GM19468 (cell line): ENCODE data around the gene MACROH2A1.

ENCODE experiments used
- ATAC-seq: cut with Tn5 transposase; IDR thresholded peaks from one replicate; pipeline ENCODE4 v1.9.1; 2021; ENCODE audit warnings: mild to moderate bottlenecking, moderate library complexity, moderate number of reproducible peaks; ENCODE audit not compliant: unreplicated experiment; ENCODE audit errors: extremely low read depth

Gene MACROH2A1

GRCh38 chr5:135359374-135360165, 39.5 kb downstream of the MACROH2A1 start:
- no peak for ATAC-seq

- ATAC-seq = no peak
These were observed 41.3 kb downstream of the MACROH2A1 start for GRCh38 chr5:135357685-135358084.

GRCh38 chr5:135356522-135357318, 42.3 kb downstream of the MACROH2A1 start:
- no peak for ATAC-seq

- ATAC-seq = no peak
These were observed 43.9 kb downstream of the MACROH2A1 start for GRCh38 chr5:135355169-135355568.

DNA sequence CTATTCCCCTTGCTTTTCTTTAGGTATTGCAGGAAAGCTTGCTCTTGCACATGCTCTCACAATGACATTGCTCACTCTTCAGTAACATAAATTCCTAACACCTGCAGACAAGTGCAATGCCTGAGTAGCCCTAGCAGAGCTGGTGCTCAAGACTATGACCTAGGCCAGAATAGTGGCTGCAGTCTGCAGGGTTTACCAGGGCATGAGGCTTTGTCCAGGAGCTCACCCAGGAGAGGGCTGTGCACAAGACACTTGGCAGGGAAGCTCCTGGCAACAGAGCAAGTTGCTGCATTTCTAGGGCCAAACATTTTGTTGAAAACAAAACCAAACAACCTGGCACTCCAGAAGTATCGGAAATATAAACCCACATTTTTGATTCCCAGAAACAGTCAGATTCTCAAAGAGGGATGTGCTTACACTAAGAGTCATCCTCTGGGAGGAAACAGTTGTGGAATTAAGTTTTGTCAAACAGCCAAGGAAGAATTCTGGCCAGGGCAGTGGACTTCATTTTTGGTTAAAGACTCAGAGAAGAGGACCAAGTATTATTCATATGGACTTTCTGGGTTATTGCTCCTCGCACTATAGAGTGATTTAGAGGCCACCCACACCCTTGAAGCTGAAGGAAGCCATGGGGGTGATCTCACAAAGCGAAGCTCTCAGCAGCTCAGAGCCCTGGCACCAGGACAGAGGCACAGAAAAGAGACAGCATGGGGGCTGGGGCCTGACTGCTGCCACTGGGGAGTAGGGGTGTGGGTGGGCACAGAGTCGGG, 44.9 kb downstream of the MACROH2A1 start:
- ATAC-seq = no peak

DNA sequence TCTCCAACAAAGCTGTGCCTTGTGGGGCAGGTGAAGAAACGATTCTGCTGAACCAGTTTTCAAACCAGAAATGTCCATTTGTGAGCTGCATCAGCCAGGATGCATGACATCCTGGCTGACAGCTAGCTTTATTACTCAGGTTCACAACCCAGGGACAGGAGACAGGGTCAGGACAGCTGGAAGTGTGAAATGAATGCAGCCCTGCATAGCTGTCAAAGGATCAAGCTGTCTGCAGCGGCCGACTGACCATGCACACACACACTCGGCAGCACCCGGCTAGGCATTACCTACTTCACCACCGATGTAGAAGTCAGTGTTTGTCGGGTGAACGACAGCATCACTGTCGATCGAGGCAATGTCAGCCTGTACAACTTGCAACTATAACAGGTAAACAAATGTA, 48.5 kb downstream of the MACROH2A1 start:
- no peak for ATAC-seq

- ATAC-seq = no peak
These were observed 49.1 kb downstream of the MACROH2A1 start for GRCh38 chr5:135349886-135350285.

- ATAC-seq = no peak
These were observed 49.6 kb downstream of the MACROH2A1 start for GRCh38 chr5:135349451-135349850.

DNA sequence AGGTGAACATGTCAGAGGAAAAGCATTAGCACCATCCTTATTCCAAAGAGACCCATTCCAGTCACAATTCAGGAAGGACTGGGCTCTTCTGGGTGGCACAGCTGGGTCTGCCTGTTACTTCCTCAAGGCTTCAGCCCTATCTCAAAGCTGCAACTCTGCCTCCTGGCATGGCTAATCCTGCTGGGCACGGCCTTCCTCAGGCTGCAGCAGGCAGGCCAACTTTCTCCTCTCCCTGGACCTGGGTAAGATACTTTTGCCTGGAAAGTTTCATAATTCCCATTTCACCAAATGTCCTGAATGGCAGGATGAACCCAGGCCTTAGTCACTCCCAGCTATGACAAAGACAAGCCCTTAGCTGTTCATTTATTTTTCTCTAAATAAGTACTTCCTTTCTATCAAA, 50.1 kb downstream of the MACROH2A1 start:
- no peak for ATAC-seq

GRCh38 chr5:135347392-135347791, 51.6 kb downstream of the MACROH2A1 start:
- no peak for ATAC-seq

GRCh38 chr5:135345956-135346731, 52.9 kb downstream of the MACROH2A1 start:
- ATAC-seq = no peak

- no peak for ATAC-seq
These were observed 54.7 kb downstream of the MACROH2A1 start for GRCh38 chr5:135344349-135344748.

DNA sequence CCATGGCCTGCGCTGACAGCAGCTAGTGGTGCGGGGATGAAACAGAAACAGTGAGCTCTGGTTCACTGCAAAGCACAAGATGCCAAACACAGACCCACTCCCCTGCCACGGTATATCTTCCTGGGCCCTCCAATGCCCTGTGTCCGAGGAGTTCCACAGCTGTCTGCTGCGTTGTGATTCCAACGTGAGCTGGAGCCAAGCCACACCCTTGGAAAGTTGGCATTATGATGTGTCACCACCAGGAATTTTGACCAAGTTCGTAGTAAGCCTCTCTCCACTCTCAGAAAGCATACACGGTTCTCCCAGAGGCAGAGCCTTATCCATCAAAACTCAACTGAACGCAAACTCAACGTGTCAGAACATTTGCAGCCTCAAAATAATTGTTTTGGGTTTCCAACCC, 55.6 kb downstream of the MACROH2A1 start:
- no peak for ATAC-seq

DNA sequence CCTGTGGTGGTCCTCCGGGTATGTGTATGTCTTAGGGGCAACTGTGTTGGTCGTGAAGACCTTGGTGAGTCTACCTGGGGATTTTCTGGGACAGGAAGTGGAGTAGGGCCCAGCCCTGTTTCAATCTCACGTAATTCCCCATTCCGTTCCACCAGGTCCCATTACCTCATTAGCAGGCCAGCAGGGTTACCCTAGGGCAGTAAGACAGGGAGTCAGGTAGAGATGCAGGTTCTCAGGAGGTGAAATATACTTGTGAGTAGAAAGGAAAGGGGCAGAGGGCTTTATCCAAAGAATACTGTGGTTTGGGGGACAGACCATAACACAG, 56.5 kb downstream of the MACROH2A1 start:
- ATAC-seq = no peak

GRCh38 chr5:135341696-135342550, 57.1 kb downstream of the MACROH2A1 start:
- ATAC-seq = no peak

GRCh38 chr5:135341016-135341666, 57.9 kb downstream of the MACROH2A1 start:
- ATAC-seq = no peak

DNA sequence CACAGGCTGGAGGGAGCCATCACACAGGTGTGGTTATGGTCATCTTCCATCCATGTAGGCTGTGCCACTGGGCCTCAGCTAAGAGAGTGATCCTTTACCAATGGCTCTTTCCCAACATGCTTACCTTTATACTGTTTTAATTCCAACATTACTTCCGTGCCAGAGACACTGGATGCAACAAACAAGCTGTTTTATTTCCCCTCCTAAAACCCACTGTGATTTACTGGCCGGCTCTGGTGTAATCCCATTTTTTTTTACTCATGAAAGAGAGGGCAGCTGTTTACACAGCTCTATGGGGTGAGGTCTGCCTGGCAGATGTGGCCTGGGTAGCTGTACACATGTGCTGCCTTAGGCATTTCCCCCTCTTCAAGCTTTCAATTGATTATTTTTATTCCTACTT, 58.5 kb downstream of the MACROH2A1 start:
- no peak for ATAC-seq

DNA sequence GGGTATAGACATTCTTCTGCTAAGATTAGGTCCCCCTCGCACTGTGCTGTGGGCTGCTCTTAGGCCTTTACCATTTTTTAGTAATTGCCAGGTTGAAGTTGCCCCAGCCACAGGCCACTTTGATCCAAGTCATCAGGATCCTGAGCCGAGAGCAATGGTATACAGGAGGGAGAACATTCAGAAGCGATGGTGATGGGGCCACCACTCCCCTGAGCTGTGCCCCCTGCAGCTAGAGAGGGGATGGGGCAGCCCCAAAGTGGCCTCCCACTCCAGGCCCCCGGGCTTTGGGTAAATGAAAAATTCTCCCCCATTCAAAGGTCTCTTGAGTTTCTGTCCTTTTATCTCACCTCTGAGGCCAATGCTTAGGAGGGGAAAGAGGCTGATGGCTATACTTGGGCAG, 59.4 kb downstream of the MACROH2A1 start:
- no peak for ATAC-seq

- no peak for ATAC-seq
These were observed 59.8 kb downstream of the MACROH2A1 start for GRCh38 chr5:135339189-135339588.
